ENCODE measurements around the gene CALHM4.

- no peak for TF ChIP-seq CTCF (IDR thresholded peaks at IDR 0.05)
- TF ChIP-seq EZH2 (IDR thresholded peaks at IDR 0.05): no peak
Measured at GRCh38 chr6:116524236-116524635, 29.3 kb upstream of the CALHM4 start.

Measured in neural progenitor cell (in vitro differentiated cells).